ENCODE measurements around the gene ICE1.

- TF ChIP-seq CTCF (IDR thresholded peaks at IDR 0.05 in 8 of 11, conservative IDR thresholded peaks at IDR 0.05 in 3 of 11) (no peak), POLR2AphosphoS5 (IDR thresholded peaks at IDR 0.05) (no peak), POLR2A (IDR thresholded peaks at IDR 0.05) (no peak)
These were observed 49.0 kb upstream of the ICE1 start for GRCh38 chr5:5373351-5373989.

Measured in spleen (tissue), 7 donors.